DND-41 (cell line): ENCODE results near the gene SLC12A4.

ENCODE experiments used
- EZH2 ChIP-seq: IDR thresholded peaks from 3 replicates; pipeline ENCODE4 v1.6.1; 2012; ENCODE audit warnings: borderline replicate concordance, low read depth, mild to moderate bottlenecking, moderate library complexity, low read length, inconsistent platforms; ENCODE audit not compliant: severe bottlenecking
- TF ChIP-seq, protein P1 (sequence below): IDR thresholded peaks from 2 replicates; pipeline ENCODE4 v1.5.1; 2012; ENCODE audit warnings: borderline replicate concordance, low read length, moderate library complexity, mild to moderate bottlenecking; ENCODE audit not compliant: poor library complexity, severe bottlenecking; ENCODE audit errors: extremely low read depth

DNA sequence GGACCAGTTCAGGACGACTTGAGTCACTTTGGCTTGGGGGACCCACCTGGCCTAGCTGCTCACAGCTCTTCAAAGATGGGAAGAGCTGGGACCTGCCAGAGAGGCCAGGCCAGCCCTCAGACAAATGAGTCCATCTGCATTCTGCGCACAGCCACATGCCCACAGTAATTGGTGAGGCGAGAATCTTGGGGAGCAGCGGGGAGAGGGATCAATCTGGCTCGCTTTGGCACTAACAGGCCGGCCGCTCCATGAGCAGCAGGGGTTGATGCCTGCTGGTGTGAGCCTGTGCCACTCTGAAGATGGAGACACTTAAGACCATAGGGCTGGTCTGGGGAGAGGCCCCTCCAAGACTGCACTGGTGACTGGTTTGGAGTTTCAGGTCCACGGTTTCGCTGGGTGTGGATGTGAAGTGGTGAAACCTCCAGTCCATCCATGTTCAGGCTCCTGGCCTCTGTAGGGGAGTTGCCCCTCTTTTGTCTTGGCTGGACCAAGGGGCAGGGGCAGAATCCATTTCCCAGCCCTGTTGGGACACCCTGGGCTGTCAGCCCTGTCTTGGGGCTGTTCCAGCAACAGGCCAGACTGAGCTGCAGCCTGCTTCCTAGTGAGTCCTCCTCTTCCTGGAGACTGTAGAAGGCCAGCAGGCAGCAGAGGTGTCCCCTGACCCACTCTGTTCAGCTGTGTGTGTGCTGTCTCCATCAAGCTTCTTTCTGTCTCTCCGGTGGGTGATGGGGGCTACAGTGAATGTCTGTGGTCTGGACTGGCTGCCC is 44.1 kb downstream of the SLC12A4 start:
- TF ChIP-seq, protein P1, sequence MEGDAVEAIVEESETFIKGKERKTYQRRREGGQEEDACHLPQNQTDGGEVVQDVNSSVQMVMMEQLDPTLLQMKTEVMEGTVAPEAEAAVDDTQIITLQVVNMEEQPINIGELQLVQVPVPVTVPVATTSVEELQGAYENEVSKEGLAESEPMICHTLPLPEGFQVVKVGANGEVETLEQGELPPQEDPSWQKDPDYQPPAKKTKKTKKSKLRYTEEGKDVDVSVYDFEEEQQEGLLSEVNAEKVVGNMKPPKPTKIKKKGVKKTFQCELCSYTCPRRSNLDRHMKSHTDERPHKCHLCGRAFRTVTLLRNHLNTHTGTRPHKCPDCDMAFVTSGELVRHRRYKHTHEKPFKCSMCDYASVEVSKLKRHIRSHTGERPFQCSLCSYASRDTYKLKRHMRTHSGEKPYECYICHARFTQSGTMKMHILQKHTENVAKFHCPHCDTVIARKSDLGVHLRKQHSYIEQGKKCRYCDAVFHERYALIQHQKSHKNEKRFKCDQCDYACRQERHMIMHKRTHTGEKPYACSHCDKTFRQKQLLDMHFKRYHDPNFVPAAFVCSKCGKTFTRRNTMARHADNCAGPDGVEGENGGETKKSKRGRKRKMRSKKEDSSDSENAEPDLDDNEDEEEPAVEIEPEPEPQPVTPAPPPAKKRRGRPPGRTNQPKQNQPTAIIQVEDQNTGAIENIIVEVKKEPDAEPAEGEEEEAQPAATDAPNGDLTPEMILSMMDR = no peak
- TF ChIP-seq EZH2 = no peak
